ENCODE data around the gene CYP3A5.

DNA sequence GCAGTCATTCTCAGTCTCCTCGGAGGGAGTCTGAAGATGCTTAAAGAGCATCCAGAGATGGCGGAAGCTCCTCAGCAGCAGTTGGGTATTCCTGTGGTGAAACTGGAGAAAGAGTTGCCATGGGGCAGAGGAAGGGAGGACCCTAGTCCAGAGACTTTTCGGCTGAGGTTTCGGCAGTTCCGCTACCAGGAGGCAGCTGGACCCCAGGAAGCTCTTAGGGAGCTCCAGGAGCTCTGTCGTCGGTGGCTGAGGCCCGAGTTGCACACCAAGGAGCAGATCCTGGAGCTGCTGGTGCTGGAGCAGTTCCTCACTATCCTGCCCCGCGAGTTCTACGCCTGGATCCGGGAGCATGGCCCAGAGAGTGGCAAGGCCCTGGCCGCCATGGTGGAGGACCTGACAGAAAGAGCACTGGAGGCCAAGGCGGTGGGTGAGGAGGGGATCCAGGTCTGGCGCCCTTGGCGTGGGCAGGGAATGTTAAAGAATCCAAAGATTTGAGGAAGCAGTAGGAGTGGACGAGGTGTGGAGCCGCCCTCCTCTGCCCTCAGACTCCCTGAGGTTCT lies 60.1 kb downstream of the CYP3A5 start:
- TF ChIP-seq, protein P1, sequence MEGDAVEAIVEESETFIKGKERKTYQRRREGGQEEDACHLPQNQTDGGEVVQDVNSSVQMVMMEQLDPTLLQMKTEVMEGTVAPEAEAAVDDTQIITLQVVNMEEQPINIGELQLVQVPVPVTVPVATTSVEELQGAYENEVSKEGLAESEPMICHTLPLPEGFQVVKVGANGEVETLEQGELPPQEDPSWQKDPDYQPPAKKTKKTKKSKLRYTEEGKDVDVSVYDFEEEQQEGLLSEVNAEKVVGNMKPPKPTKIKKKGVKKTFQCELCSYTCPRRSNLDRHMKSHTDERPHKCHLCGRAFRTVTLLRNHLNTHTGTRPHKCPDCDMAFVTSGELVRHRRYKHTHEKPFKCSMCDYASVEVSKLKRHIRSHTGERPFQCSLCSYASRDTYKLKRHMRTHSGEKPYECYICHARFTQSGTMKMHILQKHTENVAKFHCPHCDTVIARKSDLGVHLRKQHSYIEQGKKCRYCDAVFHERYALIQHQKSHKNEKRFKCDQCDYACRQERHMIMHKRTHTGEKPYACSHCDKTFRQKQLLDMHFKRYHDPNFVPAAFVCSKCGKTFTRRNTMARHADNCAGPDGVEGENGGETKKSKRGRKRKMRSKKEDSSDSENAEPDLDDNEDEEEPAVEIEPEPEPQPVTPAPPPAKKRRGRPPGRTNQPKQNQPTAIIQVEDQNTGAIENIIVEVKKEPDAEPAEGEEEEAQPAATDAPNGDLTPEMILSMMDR (IDR thresholded peaks at IDR 0.05) = no peak
- TF ChIP-seq POLR2AphosphoS5 (IDR thresholded peaks at IDR 0.05) = no peak
